Activated T-cell treated with anti-CD3 and anti-CD28 coated beads, Interleukin-2, amount 50 U/mL, for 24 hours (primary cell): ENCODE data around the gene RNF115.

Experiments
- DNase-seq: peaks from one replicate; pipeline ENCODE4 v3.0.0-alpha.2; 2020
- H3K27ac Mint-ChIP-seq: 2 replicates; pipeline ENCODE4 v1.8.0; 2020; ENCODE audit warnings: mild to moderate bottlenecking, mixed read lengths
- H3K27me3 Mint-ChIP-seq: 2 replicates; pipeline ENCODE4 v1.8.0; 2020; ENCODE audit warnings: mixed read lengths
- H3K36me3 Mint-ChIP-seq: 2 replicates; pipeline ENCODE4 v1.8.0; 2020; ENCODE audit warnings: low read depth, mixed read lengths
- H3K4me1 Mint-ChIP-seq: 2 replicates; pipeline ENCODE4 v1.8.0; 2020; ENCODE audit warnings: low read depth, mixed read lengths
- H3K4me3 Mint-ChIP-seq: 2 replicates; pipeline ENCODE4 v1.8.0; 2020; ENCODE audit warnings: mild to moderate bottlenecking, moderate library complexity, mixed read lengths
- H3K9me3 Mint-ChIP-seq: 2 replicates; pipeline ENCODE4 v1.8.0; 2020; ENCODE audit warnings: mixed read lengths

The RNF115 gene

GRCh38 chr1:145692785-145693443, 131.0 kb downstream of the RNF115 start:
- no peaks in the 10 kb centered on the region for H3K9me3 Mint-ChIP-seq

DNA sequence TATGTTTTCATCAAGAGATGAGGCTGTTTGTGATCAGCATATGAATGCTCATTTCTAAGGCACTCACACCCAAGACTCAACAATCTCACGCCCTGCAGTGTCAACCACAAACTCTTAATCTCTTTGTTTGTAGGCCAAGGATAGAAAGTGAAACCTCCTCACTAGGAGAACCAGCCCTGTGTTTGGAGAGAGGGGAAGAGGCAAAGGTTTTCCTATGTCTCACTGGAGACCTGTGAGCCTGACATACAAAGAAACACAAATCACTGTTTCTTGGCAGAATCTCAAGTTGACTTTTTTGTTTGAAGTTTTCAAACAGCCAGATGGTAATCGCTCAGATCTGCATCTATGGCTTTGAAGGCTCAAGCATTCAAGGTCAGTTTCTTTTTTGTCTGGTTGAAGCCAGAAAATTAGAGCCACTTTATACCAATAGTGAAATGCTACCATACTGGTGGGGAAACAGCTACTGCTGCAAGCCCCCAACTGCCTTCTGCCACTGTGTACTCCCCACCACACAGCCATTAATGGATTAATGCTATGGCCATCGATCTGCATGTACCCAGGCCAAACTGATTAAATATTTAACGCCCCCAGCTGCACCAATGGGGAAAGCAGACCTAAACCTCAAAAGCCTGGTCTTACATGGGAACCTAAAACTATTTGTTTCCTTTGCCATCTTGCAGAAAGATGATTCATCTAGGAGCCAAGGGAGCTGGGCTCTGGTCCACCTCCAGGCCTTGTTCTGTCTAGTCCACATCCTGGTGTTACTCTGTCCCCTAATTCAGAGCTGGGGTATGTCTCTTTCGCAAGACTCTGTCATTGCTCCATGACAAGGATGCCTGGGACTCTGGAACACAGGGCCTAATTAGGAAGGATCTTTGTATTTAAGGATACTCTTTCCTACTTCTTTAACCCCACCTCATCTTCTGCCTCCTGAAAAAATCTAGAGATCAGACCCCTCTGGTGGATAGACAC, 133.0 kb downstream of the RNF115 start:
- H3K9me3 Mint-ChIP-seq: no peaks in the 10 kb centered on the region
- no peak overlapping the region for H3K4me3 Mint-ChIP-seq
- DNase-seq: no peak
- H3K36me3 Mint-ChIP-seq: peaks cover 4% of the 10 kb centered on the region
- peaks cover 25% of the 10 kb centered on the region for H3K4me1 Mint-ChIP-seq
- no peaks in the 10 kb centered on the region for H3K27me3 Mint-ChIP-seq
- H3K27ac Mint-ChIP-seq: peak overlapping the region; percentile 1

More at GRCh38 chr1:145692785-145693443, 131.0 kb downstream of the RNF115 start:
- Mint-ChIP-seq H3K4me3 (no peak overlapping the region), H3K27me3 (no peaks in the 10 kb centered on the region), H3K4me1 (peaks cover 25% of the 10 kb centered on the region), H3K27ac (no peak overlapping the region), H3K36me3 (no peaks in the 10 kb centered on the region)
- DNase-seq: no peak

GRCh38 chr1:145689922-145690321, 134.0 kb downstream of the RNF115 start:
- H3K4me1 Mint-ChIP-seq: peaks cover 25% of the 10 kb centered on the region
- H3K27ac Mint-ChIP-seq: no peak overlapping the region
- no peak overlapping the region for H3K4me3 Mint-ChIP-seq
- H3K9me3 Mint-ChIP-seq: no peaks in the 10 kb centered on the region
- no peaks in the 10 kb centered on the region for H3K27me3 Mint-ChIP-seq
- DNase-seq: no peak
- H3K36me3 Mint-ChIP-seq: peaks cover 4% of the 10 kb centered on the region

GRCh38 chr1:145688924-145689323, 135.0 kb downstream of the RNF115 start:
- H3K4me1 Mint-ChIP-seq: peaks cover 25% of the 10 kb centered on the region
- H3K27me3 Mint-ChIP-seq: no peaks in the 10 kb centered on the region
- H3K27ac Mint-ChIP-seq: no peak overlapping the region
- H3K4me3 Mint-ChIP-seq: no peak overlapping the region
- no peak for DNase-seq
- peaks cover 4% of the 10 kb centered on the region for H3K36me3 Mint-ChIP-seq
- no peaks in the 10 kb centered on the region for H3K9me3 Mint-ChIP-seq
